H9 (cell line): Measurements from ENCODE around the gene APPBP2. TPM values are rescaled to one million over a fixed set of nuclear protein-coding genes. Genes with fewer than 3 reads are reported as not detected.

Source experiments
- DNase-seq: peaks from one replicate; pipeline ENCODE4 v3.0.0-alpha.2; 2017
- H2AFZ ChIP-seq: one replicate; pipeline ENCODE4 v1.6.1; 2013; ENCODE audit warnings: mild to moderate bottlenecking, low read length, control low read depth, moderate library complexity
- H2AK5ac ChIP-seq: 2 replicates; pipeline ENCODE4 v1.6.1; 2013; ENCODE audit warnings: low read length, control low read depth, mixed read lengths; ENCODE audit not compliant: insufficient read length
- H2BK120ac ChIP-seq: one replicate; pipeline ENCODE4 v1.6.1; 2013; ENCODE audit warnings: low read depth, mild to moderate bottlenecking, low read length, control low read depth, inconsistent platforms; ENCODE audit not compliant: poor library complexity, severe bottlenecking
- H2BK12ac ChIP-seq: 2 replicates; pipeline ENCODE4 v1.6.1; 2013; ENCODE audit warnings: low read length, control low read depth, mixed read lengths, low read depth; ENCODE audit not compliant: insufficient read length
- H2BK15ac ChIP-seq: 2 replicates; pipeline ENCODE4 v1.6.1; 2013; ENCODE audit warnings: low read depth, low read length, control low read depth
- H2BK20ac ChIP-seq: one replicate; pipeline ENCODE4 v1.6.1; 2013; ENCODE audit warnings: low read depth, mild to moderate bottlenecking, low read length, control low read depth, inconsistent platforms; ENCODE audit not compliant: poor library complexity, severe bottlenecking
- H2BK5ac ChIP-seq: 2 replicates; pipeline ENCODE4 v1.6.1; 2013; ENCODE audit warnings: low read length, control low read depth, mixed read lengths; ENCODE audit not compliant: insufficient read length
- H3K14ac ChIP-seq: 2 replicates; pipeline ENCODE4 v1.6.1; 2013; ENCODE audit warnings: low read length, control low read depth; ENCODE audit not compliant: insufficient read depth
- H3K18ac ChIP-seq: 2 replicates; pipeline ENCODE4 v1.6.1; 2013; ENCODE audit warnings: low read depth, mild to moderate bottlenecking, mixed read lengths, low read length, control low read depth; ENCODE audit not compliant: insufficient read length
- H3K23ac ChIP-seq: 2 replicates; pipeline ENCODE4 v1.6.1; 2013; ENCODE audit warnings: low read length, control low read depth, mixed read lengths, low read depth; ENCODE audit not compliant: insufficient read length
- H3K23me2 ChIP-seq: 2 replicates; pipeline ENCODE4 v1.6.1; 2013; ENCODE audit warnings: low read depth, mild to moderate bottlenecking, mixed read lengths, low read length, control low read depth; ENCODE audit not compliant: insufficient read length, poor library complexity, severe bottlenecking
- H3K27ac ChIP-seq: 2 replicates; pipeline ENCODE4 v1.5.1; 2013; ENCODE audit warnings: low read length, control low read depth, mixed read lengths, low read depth; ENCODE audit not compliant: insufficient read length
- H3K27me3 ChIP-seq: 2 replicates; pipeline ENCODE4 v1.6.1; 2013; ENCODE audit warnings: low read length, control low read depth, inconsistent platforms; ENCODE audit not compliant: insufficient read depth
- H3K4ac ChIP-seq: 2 replicates; pipeline ENCODE4 v1.6.1; 2013; ENCODE audit warnings: low read depth, mild to moderate bottlenecking, control low read depth, inconsistent platforms, low read length, moderate library complexity
- H3K4me1 ChIP-seq: 2 replicates; pipeline ENCODE4 v1.6.1; 2013; ENCODE audit warnings: low read length, control low read depth, inconsistent platforms; ENCODE audit not compliant: insufficient read depth
- H3K4me2 ChIP-seq: 2 replicates; pipeline ENCODE4 v1.6.1; 2013; ENCODE audit warnings: low read length, control low read depth, mixed read lengths; ENCODE audit not compliant: insufficient read length, insufficient read depth
- H3K56ac ChIP-seq: 2 replicates; pipeline ENCODE4 v1.6.1; 2013; ENCODE audit warnings: low read depth, mild to moderate bottlenecking, mixed read lengths, low read length, control low read depth; ENCODE audit not compliant: insufficient read length
- H3K79me1 ChIP-seq: 2 replicates; pipeline ENCODE4 v1.6.1; 2013; ENCODE audit warnings: low read depth, mild to moderate bottlenecking, moderate library complexity, low read length, control low read depth, inconsistent platforms; ENCODE audit not compliant: insufficient read depth, poor library complexity, severe bottlenecking
- H3K79me2 ChIP-seq: 2 replicates; pipeline ENCODE4 v1.6.1; 2013; ENCODE audit warnings: low read length, control low read depth, inconsistent platforms; ENCODE audit not compliant: insufficient read depth
- H3K9ac ChIP-seq: 2 replicates; pipeline ENCODE4 v1.6.1; 2013; ENCODE audit warnings: low read length, control low read depth, mixed read lengths; ENCODE audit not compliant: insufficient read length; ENCODE audit errors: extremely low read depth
- H3K9me3 ChIP-seq: one replicate; pipeline ENCODE4 v1.6.1; 2013; ENCODE audit warnings: low read depth, low read length, inconsistent platforms; ENCODE audit not compliant: control insufficient read depth
- H3T11ph ChIP-seq: one replicate; pipeline ENCODE4 v1.6.1; 2013; ENCODE audit warnings: mild to moderate bottlenecking, low read length, control low read depth, inconsistent platforms
- H4K20me1 ChIP-seq: one replicate; pipeline ENCODE4 v1.6.1; 2013; ENCODE audit not compliant: control insufficient read depth, insufficient read length, insufficient read depth
- H4K5ac ChIP-seq: 2 replicates; pipeline ENCODE4 v1.6.1; 2013; ENCODE audit warnings: low read depth, mild to moderate bottlenecking, mixed read lengths, low read length, control low read depth; ENCODE audit not compliant: insufficient read length
- H4K8ac ChIP-seq: replicated peaks from 2 replicates; pipeline ENCODE4 v1.6.1; 2013; ENCODE audit warnings: low read length, control low read depth, mixed read lengths, low read depth; ENCODE audit not compliant: insufficient read length
- H4K91ac ChIP-seq: 2 replicates; pipeline ENCODE4 v1.6.1; 2013; ENCODE audit warnings: low read depth, mild to moderate bottlenecking, moderate library complexity, mixed read lengths, low read length, control low read depth; ENCODE audit not compliant: insufficient read length
- H3K27ac Mint-ChIP-seq, 3 experiments: 2 replicates in 2 of 3; 3 replicates in 1 of 3; pipeline ENCODE4 v1.8.0; 2020 to 2021; ENCODE audit warnings: mixed read lengths in 3 of 3, mild to moderate bottlenecking in 1 of 3, moderate library complexity in 1 of 3
- H3K27me3 Mint-ChIP-seq: 2 replicates; pipeline ENCODE4 v1.8.0; 2021; ENCODE audit warnings: low read depth, mild to moderate bottlenecking, moderate library complexity, mixed read lengths
- H3K36me3 Mint-ChIP-seq, 3 experiments: 2 replicates in 2 of 3; 3 replicates in 1 of 3; pipeline ENCODE4 v1.8.0; 2020 to 2021; ENCODE audit warnings: low read depth in 3 of 3, mixed read lengths in 3 of 3; ENCODE audit not compliant: insufficient read depth in 1 of 3
- H3K4me1 Mint-ChIP-seq, 2 experiments: 2 replicates each; pipeline ENCODE4 v1.8.0; 2020; ENCODE audit warnings: mixed read lengths in 2 of 2
- H3K4me3 Mint-ChIP-seq, 2 experiments: 2 replicates in 1 of 2; 3 replicates in 1 of 2; pipeline ENCODE4 v1.8.0; 2020 to 2021; ENCODE audit warnings: mild to moderate bottlenecking in 2 of 2, mixed read lengths in 2 of 2, moderate library complexity in 1 of 2
- H3K9me3 Mint-ChIP-seq, 2 experiments: 2 replicates in 1 of 2; 3 replicates in 1 of 2; pipeline ENCODE4 v1.8.0; 2020; ENCODE audit warnings: mild to moderate bottlenecking in 2 of 2, mixed read lengths in 2 of 2, moderate library complexity in 1 of 2
- WGBS: extraction: QIAGEN DNeasy Blood & Tissue Kit; methylation state at CpG from one replicate; pipeline ENCODE4 v1.1.7; 2013; ENCODE audit warnings: missing lambda C conversion rate, low lambda C conversion rate, mixed read lengths; ENCODE audit not compliant: insufficient read length; ENCODE audit errors: extremely low coverage; 5-methylcytosine and 5-hydroxymethylcytosine counted together
- total RNA-seq: library from RNA; stranded (reverse); gene quantifications from 2 replicates; pipeline ENCODE4 v1.2.1, GENCODE V29; 2021
- TF ChIP-seq, protein P1 (sequence below): fragments of 200-600 bp; sonication (generic); conservative IDR thresholded peaks from 3 replicates; pipeline ENCODE4 v1.8.0; 2021; ENCODE audit warnings: antibody characterized with exemption, mild to moderate bottlenecking

Gene APPBP2
- total RNA-seq, 1 experiment from 2014 or later, result 17.0 TPM

GRCh38 chr17:60422162-60422665 lies 103.8 kb downstream of the APPBP2 start, which contains the start of gene CHCT1:
CHCT1 (plus strand) TSS chr17:60422489; CDS start chr17:60422593, 104 bp downstream.
- WGBS, result no CpG with 5 or more reads among the region's 18 CpGs

More at GRCh38 chr17:60422162-60422665, 103.8 kb downstream of the APPBP2 start, which contains the start of gene CHCT1:
- Histone ChIP-seq H4K5ac (no peak within 1 kb of the TSS), H3K23me2 (no peaks in the 10 kb centered on the region), H3K4me1 (no peaks in the 10 kb centered on the region; the same call in 1 of the 2 replicates), H4K20me1 (no peaks in the 10 kb centered on the region), H3K27me3 (no peaks in the 10 kb centered on the region), H2BK120ac (no peak within 1 kb of the TSS), H2BK20ac (no peak within 1 kb of the TSS), H3K79me2 (no peaks in the 10 kb centered on the region), H2AFZ (no peak within 1 kb of the TSS), H3K9ac (no peak within 1 kb of the TSS), H2BK5ac (no peak within 1 kb of the TSS), H3K4ac (no peak within 1 kb of the TSS), H3K14ac (peak within 1 kb of the TSS; percentile 90; the same call in 1 of the 2 replicates), H4K8ac (no peak within 1 kb of the TSS), H3K18ac (peak within 1 kb of the TSS; percentile 52), H2BK12ac (no peak within 1 kb of the TSS), H3K9me3 (no peaks in the 10 kb centered on the region), H3T11ph (no peak within 1 kb of the TSS), H3K4me2 (peak within 1 kb of the TSS; percentile 19), H4K91ac (no peak within 1 kb of the TSS), H3K56ac (no peak within 1 kb of the TSS), H3K23ac (no peak within 1 kb of the TSS), H2BK15ac (no peak within 1 kb of the TSS), H2AK5ac (no peak within 1 kb of the TSS), H3K79me1 (no peaks in the 10 kb centered on the region), H3K27ac (no peak within 1 kb of the TSS)
- H3K9me3 Mint-ChIP-seq, result peaks cover 3 to 7% of the 10 kb centered on the region in 2 experiments; a peak in 4 of 5 replicates
- H3K27me3 Mint-ChIP-seq, result peaks cover 10% of the 10 kb centered on the region
- H3K4me3 Mint-ChIP-seq, result peak within 1 kb of the TSS; percentile 66 to 77
- H3K27ac Mint-ChIP-seq, result no peak within 1 kb of the TSS
- no peaks in the 10 kb centered on the region for H3K36me3 Mint-ChIP-seq
- H3K4me1 Mint-ChIP-seq, result peaks cover 14 to 15% of the 10 kb centered on the region in 2 experiments
- peak; percentile 73 for DNase-seq
- TF ChIP-seq, protein P1, sequence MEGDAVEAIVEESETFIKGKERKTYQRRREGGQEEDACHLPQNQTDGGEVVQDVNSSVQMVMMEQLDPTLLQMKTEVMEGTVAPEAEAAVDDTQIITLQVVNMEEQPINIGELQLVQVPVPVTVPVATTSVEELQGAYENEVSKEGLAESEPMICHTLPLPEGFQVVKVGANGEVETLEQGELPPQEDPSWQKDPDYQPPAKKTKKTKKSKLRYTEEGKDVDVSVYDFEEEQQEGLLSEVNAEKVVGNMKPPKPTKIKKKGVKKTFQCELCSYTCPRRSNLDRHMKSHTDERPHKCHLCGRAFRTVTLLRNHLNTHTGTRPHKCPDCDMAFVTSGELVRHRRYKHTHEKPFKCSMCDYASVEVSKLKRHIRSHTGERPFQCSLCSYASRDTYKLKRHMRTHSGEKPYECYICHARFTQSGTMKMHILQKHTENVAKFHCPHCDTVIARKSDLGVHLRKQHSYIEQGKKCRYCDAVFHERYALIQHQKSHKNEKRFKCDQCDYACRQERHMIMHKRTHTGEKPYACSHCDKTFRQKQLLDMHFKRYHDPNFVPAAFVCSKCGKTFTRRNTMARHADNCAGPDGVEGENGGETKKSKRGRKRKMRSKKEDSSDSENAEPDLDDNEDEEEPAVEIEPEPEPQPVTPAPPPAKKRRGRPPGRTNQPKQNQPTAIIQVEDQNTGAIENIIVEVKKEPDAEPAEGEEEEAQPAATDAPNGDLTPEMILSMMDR, result no peak
